ENCODE results near the gene NDUFS8.

The NDUFS8 gene

GRCh38 chr11:68041617-68042218 is 11.2 kb downstream of the NDUFS8 start:
- no CpG with 5 or more reads among the region's 12 CpGs for WGBS (ENCODE audit: extremely low coverage, insufficient coverage, low lambda C conversion rate)
- peaks cover 5% of the 10 kb centered on the region for H3K4me1 ChIP-seq (ENCODE audit: control insufficient read depth, low read depth, low read length)
- no peak overlapping the region for H3K27ac ChIP-seq (ENCODE audit: low read depth, low read length)
- H3K4ac ChIP-seq (ENCODE audit: low read depth, low read length), result no peak overlapping the region
- no peak overlapping the region for H3K56ac ChIP-seq (ENCODE audit: low read length)
- no peak overlapping the region for H2AK5ac ChIP-seq (ENCODE audit: low read length)
- H3K36me3 ChIP-seq (ENCODE audit: control insufficient read depth, insufficient read depth, low read length), result no peaks in the 10 kb centered on the region
- no peak overlapping the region for H4K5ac ChIP-seq (ENCODE audit: low read length)
- no peak overlapping the region for H3K4me2 ChIP-seq (ENCODE audit: low read length)
- no peak overlapping the region for H2BK120ac ChIP-seq (ENCODE audit: low read depth, low read length)
- no peak overlapping the region for H3K4me3 ChIP-seq (ENCODE audit: low read length)
- no peak overlapping the region for H2BK15ac ChIP-seq (replicated peaks; ENCODE audit: low read depth)
- no peak overlapping the region for H3K18ac ChIP-seq (ENCODE audit: low read length)
- no peaks in the 10 kb centered on the region for H3K27me3 ChIP-seq (ENCODE audit: insufficient read depth, low read length, poor library complexity)
- H3K79me2 ChIP-seq (ENCODE audit: control insufficient read depth, insufficient read depth, low read length), result no peaks in the 10 kb centered on the region
- no peak for DNase-seq
- H3K23ac ChIP-seq (ENCODE audit: low read length), result no peak overlapping the region
- no peak overlapping the region for H2BK5ac ChIP-seq (ENCODE audit: low read length)
- no peak overlapping the region for H4K8ac ChIP-seq (ENCODE audit: low read depth, low read length)
- no peaks in the 10 kb centered on the region for H3K79me1 ChIP-seq (ENCODE audit: low read length)
- H3K9ac ChIP-seq (ENCODE audit: low read length), result no peak overlapping the region

GRCh38 chr11:68042219-68043028 is 11.9 kb downstream of the NDUFS8 start:
- no peak overlapping the region for H3K27ac ChIP-seq (ENCODE audit: low read depth, low read length)
- WGBS (ENCODE audit: extremely low coverage, insufficient coverage, low lambda C conversion rate), result no CpG with 5 or more reads among the region's 27 CpGs

DNA sequence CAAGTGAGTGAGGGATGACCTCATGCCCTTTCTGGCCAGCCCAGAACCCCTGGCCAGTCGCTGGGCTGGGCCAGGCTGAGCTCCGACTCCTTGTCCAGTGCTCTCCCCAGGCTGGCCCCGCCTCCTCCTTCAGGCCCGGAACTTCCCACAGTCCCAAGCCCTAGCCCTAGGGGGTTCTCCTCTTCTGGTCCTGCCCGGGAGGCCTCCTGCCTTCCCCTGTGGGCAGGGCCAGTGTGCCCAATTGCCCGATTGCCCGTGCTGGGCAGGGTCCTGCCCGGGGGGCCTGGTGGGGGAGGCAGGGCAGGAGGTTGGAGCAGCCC is 12.5 kb downstream of the NDUFS8 start:
- no peaks in the 10 kb centered on the region for H3K36me3 ChIP-seq (ENCODE audit: control insufficient read depth, insufficient read depth, low read length)
- no peak overlapping the region for H3K4me3 ChIP-seq (ENCODE audit: low read length)
- no peak overlapping the region for H2AK5ac ChIP-seq (ENCODE audit: low read length)
- no peak overlapping the region for H2BK5ac ChIP-seq (ENCODE audit: low read length)
- H3K9ac ChIP-seq (ENCODE audit: low read length), result no peak overlapping the region
- H2BK120ac ChIP-seq (ENCODE audit: low read depth, low read length), result no peak overlapping the region
- peaks cover 5% of the 10 kb centered on the region for H3K4me1 ChIP-seq (ENCODE audit: control insufficient read depth, low read depth, low read length)
- H3K79me1 ChIP-seq (ENCODE audit: low read length), result no peaks in the 10 kb centered on the region
- no peak overlapping the region for H3K18ac ChIP-seq (ENCODE audit: low read length)
- DNase-seq, result no peak
- H3K27me3 ChIP-seq (ENCODE audit: insufficient read depth, low read length, poor library complexity), result no peaks in the 10 kb centered on the region
- no peak overlapping the region for H3K56ac ChIP-seq (ENCODE audit: low read length)
- no peak overlapping the region for H3K27ac ChIP-seq (ENCODE audit: low read depth, low read length)
- no peak overlapping the region for H3K4me2 ChIP-seq (ENCODE audit: low read length)
- H4K5ac ChIP-seq (ENCODE audit: low read length), result no peak overlapping the region
- no peak overlapping the region for H3K4ac ChIP-seq (ENCODE audit: low read depth, low read length)
- H2BK15ac ChIP-seq (replicated peaks; ENCODE audit: low read depth), result no peak overlapping the region
- H3K23ac ChIP-seq (ENCODE audit: low read length), result no peak overlapping the region
- WGBS (ENCODE audit: extremely low coverage, insufficient coverage, low lambda C conversion rate), result no CpG with 5 or more reads among the region's 8 CpGs
- H3K79me2 ChIP-seq (ENCODE audit: control insufficient read depth, insufficient read depth, low read length), result no peaks in the 10 kb centered on the region
- H4K8ac ChIP-seq (ENCODE audit: low read depth, low read length), result no peak overlapping the region

More at GRCh38 chr11:68042219-68043028, 11.9 kb downstream of the NDUFS8 start:
- Histone ChIP-seq H3K56ac (ENCODE audit: low read length) (no peak overlapping the region), H2AK5ac (ENCODE audit: low read length) (no peak overlapping the region), H3K4me1 (ENCODE audit: control insufficient read depth, low read depth, low read length) (peaks cover 5% of the 10 kb centered on the region), H4K8ac (ENCODE audit: low read depth, low read length) (no peak overlapping the region), H2BK5ac (ENCODE audit: low read length) (no peak overlapping the region), H2BK15ac (replicated peaks; ENCODE audit: low read depth) (no peak overlapping the region), H3K27me3 (ENCODE audit: insufficient read depth, low read length, poor library complexity) (no peaks in the 10 kb centered on the region), H2BK120ac (ENCODE audit: low read depth, low read length) (no peak overlapping the region), H3K4me3 (ENCODE audit: low read length) (no peak overlapping the region), H3K79me1 (ENCODE audit: low read length) (no peaks in the 10 kb centered on the region), H3K23ac (ENCODE audit: low read length) (no peak overlapping the region), H3K18ac (ENCODE audit: low read length) (no peak overlapping the region), H3K4ac (ENCODE audit: low read depth, low read length) (no peak overlapping the region), H3K9ac (ENCODE audit: low read length) (no peak overlapping the region), H3K4me2 (ENCODE audit: low read length) (no peak overlapping the region), H3K36me3 (ENCODE audit: control insufficient read depth, insufficient read depth, low read length) (no peaks in the 10 kb centered on the region), H4K5ac (ENCODE audit: low read length) (no peak overlapping the region), H3K79me2 (ENCODE audit: control insufficient read depth, insufficient read depth, low read length) (no peaks in the 10 kb centered on the region)
- no peak for DNase-seq

- no peak overlapping the region for H3K18ac ChIP-seq (ENCODE audit: low read length)
- no peak for DNase-seq
- H3K4ac ChIP-seq (ENCODE audit: low read depth, low read length), result no peak overlapping the region
- H2BK5ac ChIP-seq (ENCODE audit: low read length), result no peak overlapping the region
- H2BK120ac ChIP-seq (ENCODE audit: low read depth, low read length), result no peak overlapping the region
- H3K27me3 ChIP-seq (ENCODE audit: insufficient read depth, low read length, poor library complexity), result no peaks in the 10 kb centered on the region
- no CpG with 5 or more reads among the region's 36 CpGs for WGBS (ENCODE audit: extremely low coverage, insufficient coverage, low lambda C conversion rate)
- H3K56ac ChIP-seq (ENCODE audit: low read length), result no peak overlapping the region
- H2BK15ac ChIP-seq (replicated peaks; ENCODE audit: low read depth), result no peak overlapping the region
- H4K5ac ChIP-seq (ENCODE audit: low read length), result no peak overlapping the region
- no peaks in the 10 kb centered on the region for H3K79me1 ChIP-seq (ENCODE audit: low read length)
- no peak overlapping the region for H3K4me3 ChIP-seq (ENCODE audit: low read length)
- peaks cover 5% of the 10 kb centered on the region for H3K4me1 ChIP-seq (ENCODE audit: control insufficient read depth, low read depth, low read length)
- H3K79me2 ChIP-seq (ENCODE audit: control insufficient read depth, insufficient read depth, low read length), result no peaks in the 10 kb centered on the region
- no peaks in the 10 kb centered on the region for H3K36me3 ChIP-seq (ENCODE audit: control insufficient read depth, insufficient read depth, low read length)
- no peak overlapping the region for H3K4me2 ChIP-seq (ENCODE audit: low read length)
- H3K27ac ChIP-seq (ENCODE audit: low read depth, low read length), result no peak overlapping the region
- no peak overlapping the region for H3K9ac ChIP-seq (ENCODE audit: low read length)
- no peak overlapping the region for H2AK5ac ChIP-seq (ENCODE audit: low read length)
- H3K23ac ChIP-seq (ENCODE audit: low read length), result no peak overlapping the region
- H4K8ac ChIP-seq (ENCODE audit: low read depth, low read length), result no peak overlapping the region
Observed at GRCh38 chr11:68043349-68044144, 13.1 kb downstream of the NDUFS8 start.

- Histone ChIP-seq H3K23ac (ENCODE audit: low read length) (no peak overlapping the region), H4K8ac (ENCODE audit: low read depth, low read length) (no peak overlapping the region), H2BK15ac (replicated peaks; ENCODE audit: low read depth) (no peak overlapping the region), H3K27ac (ENCODE audit: low read depth, low read length) (no peak overlapping the region), H3K4me1 (ENCODE audit: control insufficient read depth, low read depth, low read length) (peaks cover 5% of the 10 kb centered on the region), H3K79me1 (ENCODE audit: low read length) (no peaks in the 10 kb centered on the region), H3K9ac (ENCODE audit: low read length) (no peak overlapping the region), H3K79me2 (ENCODE audit: control insufficient read depth, insufficient read depth, low read length) (no peaks in the 10 kb centered on the region), H3K56ac (ENCODE audit: low read length) (no peak overlapping the region), H3K4me3 (ENCODE audit: low read length) (no peak overlapping the region), H3K4me2 (ENCODE audit: low read length) (no peak overlapping the region), H4K5ac (ENCODE audit: low read length) (no peak overlapping the region), H3K18ac (ENCODE audit: low read length) (no peak overlapping the region), H2BK120ac (ENCODE audit: low read depth, low read length) (no peak overlapping the region), H3K36me3 (ENCODE audit: control insufficient read depth, insufficient read depth, low read length) (no peaks in the 10 kb centered on the region), H2AK5ac (ENCODE audit: low read length) (no peak overlapping the region), H3K4ac (ENCODE audit: low read depth, low read length) (no peak overlapping the region), H2BK5ac (ENCODE audit: low read length) (no peak overlapping the region), H3K27me3 (ENCODE audit: insufficient read depth, low read length, poor library complexity) (no peaks in the 10 kb centered on the region)
- no CpG with 5 or more reads among the region's 24 CpGs for WGBS (ENCODE audit: extremely low coverage, insufficient coverage, low lambda C conversion rate)
- no peak for DNase-seq
Observed at GRCh38 chr11:68044145-68044813, 13.8 kb downstream of the NDUFS8 start.
